DMS53 treated with DMSO at 0.1 percent for 48 hours (cell line): Measurements from ENCODE around the gene ADCY2.
"Not testable (repeated sequence)": the region's sequence is repeated elsewhere in the genome, so short reads cannot be mapped to it uniquely, and the experiment has no call there.

ENCODE experiments used
- DNase-seq: peaks from one replicate; lab custom pipeline; 2025; ENCODE audit not compliant: unreplicated experiment; lab: John Stamatoyannopoulos, UW

ADCY2 gene

DNA sequence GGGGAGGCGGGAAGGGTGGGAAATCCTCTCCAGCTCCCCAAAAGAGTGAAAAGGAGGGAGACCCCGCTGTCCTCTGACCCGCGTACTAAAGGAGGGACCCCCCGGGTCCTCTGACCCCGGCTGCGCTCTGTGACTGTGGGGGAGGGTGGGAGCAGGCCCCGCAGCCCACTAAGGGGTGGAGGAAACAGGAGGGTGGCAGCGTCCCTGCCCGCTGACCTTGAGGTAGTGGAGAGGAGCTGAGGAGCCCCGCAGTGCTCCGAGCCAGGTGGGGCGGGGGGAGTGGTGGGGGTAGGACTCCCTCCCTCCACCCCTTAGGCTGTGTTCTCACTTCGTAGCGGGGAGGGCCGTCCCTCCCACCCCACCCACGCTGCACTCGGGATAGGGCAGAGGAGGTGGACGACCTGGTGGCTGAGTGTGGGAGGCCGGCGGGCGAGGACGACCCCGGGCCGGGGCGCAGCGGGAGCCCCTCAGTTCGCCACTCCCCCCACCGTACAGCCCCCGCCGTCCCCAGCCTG is 449 bp upstream of the ADCY2 start:
- DNase-seq = no peak

GRCh38 chr5:7396713-7397454 is 946 bp downstream of the ADCY2 start:
- no peak for DNase-seq

DNA sequence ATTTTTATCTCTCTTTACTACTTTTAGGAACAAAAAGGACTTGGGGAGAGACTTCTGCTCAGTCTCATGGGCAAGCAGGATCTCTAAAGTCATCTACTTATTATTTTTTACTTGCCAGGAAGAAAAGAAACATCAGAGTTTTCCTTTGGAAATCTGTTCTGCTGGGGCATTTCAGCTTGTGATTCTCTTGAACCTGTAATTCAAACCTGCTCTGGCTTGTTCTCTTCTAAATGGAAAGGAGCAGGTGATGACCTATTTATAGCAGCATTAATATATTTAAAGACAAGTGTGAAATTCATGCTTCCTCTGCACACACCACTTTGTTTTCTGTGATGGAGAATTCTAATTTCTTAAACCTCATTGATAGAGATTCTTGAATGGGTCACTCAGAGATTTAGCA is 2.0 kb downstream of the ADCY2 start:
- no peak for DNase-seq

- no peak for DNase-seq
These were observed 2.8 kb downstream of the ADCY2 start for GRCh38 chr5:7398596-7399280.

- no peak for DNase-seq
These were observed 9.3 kb downstream of the ADCY2 start for GRCh38 chr5:7405277-7405676.

- no peak for DNase-seq
These were observed 15.1 kb downstream of the ADCY2 start for GRCh38 chr5:7410936-7411511.

- DNase-seq = no peak
These were observed 16.5 kb downstream of the ADCY2 start for GRCh38 chr5:7412409-7412808.

DNA sequence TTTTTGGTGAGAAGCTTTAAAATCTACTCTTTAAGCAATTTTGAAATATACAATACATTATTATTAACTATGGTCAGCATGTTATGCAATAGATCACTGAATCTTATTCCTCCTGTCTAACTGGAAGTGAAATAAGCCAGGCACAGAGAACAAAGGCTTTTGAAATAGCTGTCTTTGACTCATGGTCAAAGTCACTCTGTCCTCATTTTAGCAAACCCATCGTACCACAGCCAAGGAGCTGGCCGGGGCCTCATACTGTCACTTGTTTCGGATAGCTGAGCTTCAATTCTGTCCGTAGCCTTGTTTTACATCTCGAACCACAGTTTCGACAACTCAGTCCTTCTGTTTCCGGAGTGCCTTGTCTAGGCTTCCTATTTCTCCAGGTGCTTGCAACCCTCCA is 19.2 kb downstream of the ADCY2 start:
- DNase-seq = no peak

- DNase-seq = no peak
These were observed 19.9 kb downstream of the ADCY2 start for GRCh38 chr5:7415587-7416535.

DNA sequence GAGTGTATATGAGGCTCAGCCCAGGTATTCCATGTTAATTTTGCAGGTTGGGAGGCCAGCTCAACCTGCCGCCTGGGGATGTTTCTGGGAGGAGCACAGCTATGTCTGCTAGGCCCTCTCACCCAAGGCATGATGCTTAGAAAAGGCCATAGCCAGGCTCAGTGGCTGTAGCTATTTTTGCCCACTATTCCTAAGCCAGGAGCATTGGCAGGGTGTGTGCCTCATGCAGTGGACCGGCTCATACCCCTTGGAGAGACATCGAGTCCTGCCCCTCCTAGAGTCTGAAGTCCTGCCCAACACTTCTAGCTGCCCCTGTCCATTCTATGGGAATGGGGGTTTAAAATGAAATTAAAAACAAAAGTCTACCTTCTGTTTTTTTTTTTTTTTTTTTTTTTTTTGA is 22.3 kb downstream of the ADCY2 start:
- no peak for DNase-seq

- no peak for DNase-seq
These were observed 23.4 kb downstream of the ADCY2 start for GRCh38 chr5:7419367-7419766.

DNA sequence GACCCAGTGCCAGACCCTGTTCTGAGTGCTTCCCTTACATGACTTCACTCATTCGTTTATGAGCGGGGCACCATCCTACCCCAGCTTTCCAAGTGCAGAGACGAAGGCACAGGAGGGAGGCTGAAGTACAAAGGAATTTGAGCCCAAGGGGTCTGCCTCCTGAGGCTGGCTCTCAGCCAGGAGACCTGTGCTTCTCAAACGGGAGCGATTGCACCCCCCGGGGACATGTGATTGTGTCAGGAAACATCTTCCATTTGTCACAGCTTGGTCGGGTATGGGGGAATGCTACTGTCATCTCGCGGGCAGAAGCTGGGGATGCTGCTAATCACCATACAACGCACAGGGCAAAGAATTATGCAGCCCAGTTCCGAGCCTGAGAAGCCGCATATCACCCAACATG is 23.9 kb downstream of the ADCY2 start:
- no peak for DNase-seq

GRCh38 chr5:7420510-7421280 is 24.8 kb downstream of the ADCY2 start:
- DNase-seq = no peak

- no peak for DNase-seq
These were observed 26.6 kb downstream of the ADCY2 start for GRCh38 chr5:7422316-7423106.

- DNase-seq = not testable (repeated sequence)
These were observed 27.3 kb downstream of the ADCY2 start for GRCh38 chr5:7423231-7423630.

- no peak for DNase-seq
These were observed 29.9 kb downstream of the ADCY2 start for GRCh38 chr5:7425830-7426229.

DNA sequence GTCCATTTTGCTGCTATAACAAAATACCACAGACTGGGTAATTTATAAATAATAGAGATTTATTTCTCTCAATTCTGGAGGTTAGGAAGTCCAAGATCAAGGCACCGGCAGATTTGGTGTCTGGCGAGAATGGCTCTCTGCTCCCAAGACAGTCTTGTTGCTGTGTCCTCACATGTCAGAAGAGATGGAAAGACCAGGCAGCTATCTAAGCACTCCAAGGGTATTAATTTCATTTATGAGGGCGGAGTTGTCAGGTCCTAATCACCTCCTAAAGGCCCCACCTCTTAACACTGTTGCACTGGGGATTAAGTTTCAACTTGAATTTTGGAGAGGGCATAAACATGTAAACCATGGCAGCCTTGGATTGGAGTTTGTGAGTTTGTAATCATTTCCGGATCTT is 30.3 kb downstream of the ADCY2 start:
- no peak for DNase-seq

- DNase-seq = no peak
These were observed 39.0 kb downstream of the ADCY2 start for GRCh38 chr5:7434914-7435313.

DNA sequence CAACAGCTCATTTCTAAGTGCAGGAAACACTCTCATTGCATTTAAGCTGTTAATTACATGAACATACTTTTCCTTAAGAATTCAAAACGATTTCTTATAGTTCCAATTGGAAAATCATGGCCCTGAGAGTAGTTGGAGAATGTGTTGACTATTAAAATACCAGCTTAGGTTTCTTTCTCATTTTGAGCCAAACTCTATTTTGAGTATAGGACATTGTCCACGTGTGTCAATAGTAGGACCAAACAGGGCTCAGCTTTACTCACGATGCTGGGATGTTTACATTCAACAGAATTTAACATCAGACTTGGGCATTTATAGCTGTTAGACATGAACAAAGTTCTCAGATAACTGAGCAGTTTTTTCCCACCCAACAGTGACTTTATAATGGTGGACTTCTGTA is 39.6 kb downstream of the ADCY2 start:
- no peak for DNase-seq

DNA sequence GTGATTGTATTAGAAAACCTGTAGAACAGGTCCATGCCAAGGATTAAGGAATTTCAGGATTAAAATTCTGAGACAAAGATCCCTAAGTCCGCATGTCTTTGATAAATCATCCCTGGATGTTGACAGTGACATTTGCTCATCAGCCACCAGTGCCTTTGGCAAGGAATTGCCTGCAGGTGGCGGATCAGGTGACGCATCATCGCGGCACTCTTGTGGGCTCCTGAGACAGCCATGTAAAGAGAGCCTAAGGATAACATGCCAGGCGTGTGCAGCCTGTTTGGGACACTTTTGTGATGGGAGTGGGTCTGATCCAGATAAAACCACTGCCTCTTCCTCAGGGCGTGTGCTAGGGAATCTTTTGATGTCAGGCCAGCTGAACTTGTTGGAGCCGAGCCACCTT is 40.6 kb downstream of the ADCY2 start:
- DNase-seq = no peak
